Activated CD4-positive, alpha-beta T cell treated with anti-CD3 and anti-CD28 coated beads, Interleukin-2, amount 10 ng/mL, durations not matched to agents 24 days and 14 days (primary cell): ENCODE measurements around the gene KLF13. TPM values are rescaled to one million over a fixed set of nuclear protein-coding genes. Genes with fewer than 3 reads are reported as not detected.

ENCODE experiments used
- DNase-seq: peaks from one replicate; pipeline ENCODE4 v3.0.0; 2022
- H3K27ac Mint-ChIP-seq: one replicate; pipeline ENCODE4 v1.8.0; 2022; ENCODE audit warnings: mild to moderate bottlenecking, mixed read lengths
- H3K27me3 Mint-ChIP-seq: one replicate; pipeline ENCODE4 v1.8.0; 2022; ENCODE audit warnings: mixed read lengths
- H3K36me3 Mint-ChIP-seq: one replicate; pipeline ENCODE4 v1.8.0; 2022; ENCODE audit warnings: low read depth, mild to moderate bottlenecking, mixed read lengths
- H3K4me1 Mint-ChIP-seq: one replicate; pipeline ENCODE4 v1.8.0; 2021; ENCODE audit warnings: mixed read lengths
- H3K4me3 Mint-ChIP-seq: one replicate; pipeline ENCODE4 v1.8.0; 2022; ENCODE audit warnings: mild to moderate bottlenecking, moderate library complexity, mixed read lengths
- H3K9me3 Mint-ChIP-seq: one replicate; pipeline ENCODE4 v1.8.0; 2021; ENCODE audit warnings: mixed read lengths
- intact Hi-C: fragments of 100-400 bp; cut with micrococcal nuclease; formaldehyde crosslinking; loops from one replicate; pipeline ENCODE4 v1.15.1; 2023
- total RNA-seq: library from RNA; stranded (reverse); gene quantifications from 2 replicates; pipeline ENCODE4 v1.2.3, GENCODE V29; 2022

The KLF13 gene
- total RNA-seq, 1 donor from 2014 or later: 135 TPM

GRCh38 chr15:31344266-31344665 is 17.6 kb downstream of the KLF13 start:
- H3K36me3 Mint-ChIP-seq: peaks cover 23% of the 10 kb centered on the region
- no peak for DNase-seq

GRCh38 chr15:31344823-31345605 is 18.4 kb downstream of the KLF13 start:
- H3K27me3 Mint-ChIP-seq: no peaks in the 10 kb centered on the region
- DNase-seq: peak; percentile 76
- H3K27ac Mint-ChIP-seq: peak overlapping the region; percentile 99
- H3K4me1 Mint-ChIP-seq: peaks cover 91% of the 10 kb centered on the region
- no peaks in the 10 kb centered on the region for H3K9me3 Mint-ChIP-seq
- peaks cover 26% of the 10 kb centered on the region for H3K36me3 Mint-ChIP-seq
- peak overlapping the region; percentile 95 for H3K4me3 Mint-ChIP-seq
- intact Hi-C loops: loop anchor here (1.0 to 5.0 kb wide), 2 partner anchors 114 to 142 kb away; no protein-coding TSS in a partner anchor

More at GRCh38 chr15:31344266-31344665, 17.6 kb downstream of the KLF13 start:
- H3K4me1 Mint-ChIP-seq: peaks cover 86% of the 10 kb centered on the region
- intact Hi-C loops: no loop called here
- H3K9me3 Mint-ChIP-seq: no peaks in the 10 kb centered on the region
- peak overlapping the region; percentile 99 for H3K27ac Mint-ChIP-seq
- peak overlapping the region; percentile 95 for H3K4me3 Mint-ChIP-seq
- no peaks in the 10 kb centered on the region for H3K27me3 Mint-ChIP-seq

- peak overlapping the region; percentile 99 for H3K27ac Mint-ChIP-seq
- DNase-seq: peak; percentile 75
- peaks cover 26% of the 10 kb centered on the region for H3K36me3 Mint-ChIP-seq
- intact Hi-C loops: loop anchor here (1.0 to 5.0 kb wide), 4 partner anchors 15 to 142 kb away; no protein-coding TSS in a partner anchor
- H3K4me3 Mint-ChIP-seq: peak overlapping the region; percentile 95
- H3K4me1 Mint-ChIP-seq: peaks cover 91% of the 10 kb centered on the region
- no peaks in the 10 kb centered on the region for H3K9me3 Mint-ChIP-seq
- H3K27me3 Mint-ChIP-seq: no peaks in the 10 kb centered on the region
These were observed 19.2 kb downstream of the KLF13 start for GRCh38 chr15:31345606-31346366.

DNA sequence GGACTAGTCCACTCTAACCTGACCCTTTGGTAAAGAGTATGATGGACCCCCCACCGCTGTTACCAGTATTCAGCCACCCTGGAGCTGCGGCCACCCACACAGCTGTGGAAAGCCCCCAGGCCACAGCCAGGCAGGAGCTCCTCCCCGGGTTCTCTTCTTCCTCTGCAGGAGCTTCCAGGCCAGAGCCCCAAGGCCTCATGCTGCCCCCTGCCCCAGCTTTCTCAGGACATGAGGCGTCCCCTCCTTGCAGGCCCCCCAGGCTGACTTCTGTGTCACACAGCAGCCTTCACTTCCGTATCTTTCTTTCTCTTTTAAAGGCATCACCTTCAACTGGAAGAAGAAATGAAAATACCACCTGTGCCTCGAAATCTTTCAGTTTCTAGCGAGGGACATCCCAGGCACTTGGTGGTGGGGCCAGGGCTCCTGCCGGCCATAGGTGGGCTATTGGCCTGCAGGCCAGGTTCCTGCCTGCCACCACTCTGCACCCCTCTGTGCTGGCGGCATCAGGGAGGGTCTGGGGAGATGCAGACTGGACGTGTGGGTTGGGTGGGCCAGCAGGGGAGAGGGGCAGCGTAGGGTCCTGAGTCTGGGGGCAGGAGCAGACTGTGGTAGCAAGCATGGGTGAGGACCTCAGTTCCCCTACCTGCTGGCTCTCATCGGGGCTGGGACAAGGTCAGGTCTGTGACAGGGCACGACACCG is 19.9 kb downstream of the KLF13 start:
- peak; percentile 82 for DNase-seq
- Mint-ChIP-seq H3K27me3 (no peaks in the 10 kb centered on the region), H3K4me1 (peaks cover 91% of the 10 kb centered on the region), H3K36me3 (peaks cover 28% of the 10 kb centered on the region), H3K27ac (peak overlapping the region; percentile 99), H3K4me3 (peak overlapping the region; percentile 95), H3K9me3 (no peaks in the 10 kb centered on the region)
- intact Hi-C loops: loop anchor here (1.0 to 5.0 kb wide), 7 partner anchors 7 to 141 kb away; no protein-coding TSS in a partner anchor

- Mint-ChIP-seq H3K36me3 (peaks cover 28% of the 10 kb centered on the region), H3K4me1 (peaks cover 95% of the 10 kb centered on the region), H3K27ac (peak overlapping the region; percentile 99), H3K4me3 (peak overlapping the region; percentile 95), H3K9me3 (no peaks in the 10 kb centered on the region), H3K27me3 (no peaks in the 10 kb centered on the region)
- DNase-seq: peak; percentile 92
- intact Hi-C loops: loop anchor here (1.0 to 5.0 kb wide), 6 partner anchors 8 to 140 kb away; no protein-coding TSS in a partner anchor
These were observed 20.7 kb downstream of the KLF13 start for GRCh38 chr15:31347067-31347975.

DNA sequence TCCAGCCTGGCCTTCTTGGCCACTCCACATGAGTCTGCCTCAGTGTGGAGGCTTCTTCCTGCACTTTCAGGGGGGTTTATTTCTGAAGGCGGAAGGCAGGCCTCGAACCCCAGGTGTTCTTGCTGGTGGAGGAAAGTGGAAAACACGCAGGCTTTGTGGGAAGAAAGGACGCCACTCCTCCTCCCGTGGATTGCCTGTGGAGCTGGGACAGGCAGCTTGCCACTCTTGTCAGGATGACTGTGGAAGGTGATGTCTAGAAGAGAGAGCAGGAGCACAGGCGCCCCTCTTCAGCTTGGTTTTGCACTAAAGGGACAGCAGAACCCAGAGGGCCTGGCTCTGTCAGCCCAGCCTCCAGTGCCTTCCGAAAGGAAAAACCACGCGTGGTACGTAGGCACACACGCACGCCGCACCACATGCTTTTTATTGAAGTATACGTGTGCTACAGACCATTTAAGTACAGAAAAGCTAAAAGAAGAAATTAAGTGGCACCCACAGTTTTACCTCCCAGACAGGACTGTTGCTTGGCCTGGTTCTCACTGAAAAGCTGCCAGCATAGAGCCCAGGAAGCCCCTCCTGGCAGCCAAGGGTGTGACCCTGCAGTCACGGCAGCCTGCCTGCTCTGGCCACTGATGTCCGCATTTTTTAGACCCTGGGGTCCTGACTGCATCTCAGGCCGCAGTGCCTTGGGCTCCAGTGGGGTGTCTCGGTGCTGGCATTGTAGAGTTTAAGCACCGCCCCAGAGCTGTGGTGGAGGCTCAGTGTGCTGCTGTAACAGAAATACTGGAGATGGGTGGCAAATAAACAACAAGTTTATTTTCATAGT is 21.6 kb downstream of the KLF13 start:
- no peak for DNase-seq
- intact Hi-C loops: loop anchor here (1.0 to 5.0 kb wide), 6 partner anchors 8 to 139 kb away; no protein-coding TSS in a partner anchor
- Mint-ChIP-seq H3K27me3 (no peaks in the 10 kb centered on the region), H3K4me3 (peak overlapping the region; percentile 95), H3K36me3 (peaks cover 31% of the 10 kb centered on the region), H3K27ac (peak overlapping the region; percentile 99), H3K9me3 (no peaks in the 10 kb centered on the region), H3K4me1 (peaks cover 94% of the 10 kb centered on the region)

- H3K9me3 Mint-ChIP-seq: no peaks in the 10 kb centered on the region
- peaks cover 34% of the 10 kb centered on the region for H3K36me3 Mint-ChIP-seq
- H3K27me3 Mint-ChIP-seq: no peaks in the 10 kb centered on the region
- H3K4me1 Mint-ChIP-seq: peaks cover 91% of the 10 kb centered on the region
- DNase-seq: no peak
- H3K27ac Mint-ChIP-seq: peak overlapping the region; percentile 87
- intact Hi-C loops: loop anchor here (5.0 kb wide), 1 partner anchor 138 kb away; no protein-coding TSS in a partner anchor
- H3K4me3 Mint-ChIP-seq: peak overlapping the region; percentile 69
These were observed 22.9 kb downstream of the KLF13 start for GRCh38 chr15:31349233-31350141.

DNA sequence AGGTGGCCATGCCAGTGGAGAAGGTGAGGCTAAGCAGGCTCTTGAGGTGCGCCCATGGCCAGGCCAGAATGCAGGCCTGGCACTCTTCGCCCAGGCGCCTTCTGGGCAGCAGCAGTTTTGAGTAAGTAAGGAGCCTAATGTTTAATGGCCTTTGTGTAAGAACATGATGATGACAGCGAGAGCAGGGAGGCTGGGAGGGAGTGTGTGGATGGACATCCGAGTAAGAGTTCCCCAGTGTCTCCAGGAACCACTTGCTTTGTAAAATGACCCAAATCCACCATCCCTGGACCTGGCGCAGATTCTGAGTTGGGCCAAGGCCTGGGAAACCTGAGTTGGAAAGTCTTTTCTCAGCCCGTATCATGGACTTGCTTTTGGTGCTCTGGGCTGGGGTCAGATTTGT is 24.1 kb downstream of the KLF13 start:
- DNase-seq: no peak
- H3K36me3 Mint-ChIP-seq: peaks cover 46% of the 10 kb centered on the region
- no peaks in the 10 kb centered on the region for H3K27me3 Mint-ChIP-seq
- intact Hi-C loops: no loop called here
- peak overlapping the region; percentile 69 for H3K4me3 Mint-ChIP-seq
- H3K4me1 Mint-ChIP-seq: peaks cover 91% of the 10 kb centered on the region
- H3K27ac Mint-ChIP-seq: peak overlapping the region; percentile 87
- no peaks in the 10 kb centered on the region for H3K9me3 Mint-ChIP-seq

GRCh38 chr15:31352339-31352751 is 25.7 kb downstream of the KLF13 start:
- Mint-ChIP-seq H3K4me3 (peak overlapping the region; percentile 86), H3K36me3 (peaks cover 50% of the 10 kb centered on the region), H3K9me3 (no peaks in the 10 kb centered on the region), H3K4me1 (peaks cover 90% of the 10 kb centered on the region), H3K27ac (peak overlapping the region; percentile 87), H3K27me3 (no peaks in the 10 kb centered on the region)
- peak; percentile 72 for DNase-seq
- intact Hi-C loops: no loop called here

DNA sequence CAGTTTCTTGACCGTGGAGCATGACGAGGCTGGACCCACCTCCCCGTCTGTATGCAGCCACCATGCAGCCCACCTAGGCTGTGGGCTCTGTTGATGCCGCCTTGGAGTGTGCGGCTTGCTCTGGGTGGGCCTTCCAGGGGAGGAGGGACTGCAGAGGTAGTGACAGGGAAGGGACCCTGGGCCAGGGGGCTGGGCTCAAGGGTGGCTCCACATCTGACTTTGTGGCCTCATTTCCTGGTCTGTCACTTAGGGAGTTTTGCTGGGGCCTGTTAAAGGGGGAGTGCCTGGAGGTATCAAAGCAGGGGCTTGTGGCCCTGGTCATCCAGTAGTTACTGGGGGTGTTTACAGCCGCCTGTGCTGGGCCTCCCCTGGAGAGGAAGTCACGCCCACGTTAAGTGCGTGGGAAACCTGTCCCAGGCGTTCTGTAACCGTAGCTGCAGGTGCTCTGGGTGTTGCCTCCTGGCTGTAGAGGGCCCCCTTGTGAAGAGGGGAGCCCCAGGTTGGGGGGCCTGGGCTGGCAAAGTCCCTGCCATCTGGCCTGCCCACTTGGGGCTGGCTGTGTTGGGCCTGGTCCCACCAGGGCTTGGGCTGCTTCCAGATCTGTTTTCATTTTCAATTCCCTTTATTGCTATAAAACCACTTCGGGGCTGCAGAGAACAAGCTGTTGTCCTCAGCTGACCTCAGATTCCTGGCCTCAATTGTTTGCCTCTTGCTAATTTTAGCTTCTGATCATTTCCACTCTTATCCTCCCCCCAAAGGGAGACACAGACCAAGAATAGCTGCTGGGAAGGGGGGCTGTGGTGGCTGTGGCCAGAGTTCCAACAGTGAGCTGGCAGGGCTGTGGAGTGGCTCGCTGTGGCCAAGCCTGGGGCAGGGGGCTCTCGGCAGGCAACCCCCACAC is 26.5 kb downstream of the KLF13 start:
- peak; percentile 80 for DNase-seq
- Mint-ChIP-seq H3K27me3 (no peaks in the 10 kb centered on the region), H3K36me3 (peaks cover 48% of the 10 kb centered on the region), H3K4me3 (peak overlapping the region; percentile 86), H3K9me3 (no peaks in the 10 kb centered on the region), H3K4me1 (peaks cover 87% of the 10 kb centered on the region), H3K27ac (peak overlapping the region; percentile 87)
- intact Hi-C loops: loop anchor here (1.0 kb wide), 1 partner anchor 8 kb away; no protein-coding TSS in a partner anchor
